ENCODE data around the gene FOXQ1.

The FOXQ1 gene

DNA sequence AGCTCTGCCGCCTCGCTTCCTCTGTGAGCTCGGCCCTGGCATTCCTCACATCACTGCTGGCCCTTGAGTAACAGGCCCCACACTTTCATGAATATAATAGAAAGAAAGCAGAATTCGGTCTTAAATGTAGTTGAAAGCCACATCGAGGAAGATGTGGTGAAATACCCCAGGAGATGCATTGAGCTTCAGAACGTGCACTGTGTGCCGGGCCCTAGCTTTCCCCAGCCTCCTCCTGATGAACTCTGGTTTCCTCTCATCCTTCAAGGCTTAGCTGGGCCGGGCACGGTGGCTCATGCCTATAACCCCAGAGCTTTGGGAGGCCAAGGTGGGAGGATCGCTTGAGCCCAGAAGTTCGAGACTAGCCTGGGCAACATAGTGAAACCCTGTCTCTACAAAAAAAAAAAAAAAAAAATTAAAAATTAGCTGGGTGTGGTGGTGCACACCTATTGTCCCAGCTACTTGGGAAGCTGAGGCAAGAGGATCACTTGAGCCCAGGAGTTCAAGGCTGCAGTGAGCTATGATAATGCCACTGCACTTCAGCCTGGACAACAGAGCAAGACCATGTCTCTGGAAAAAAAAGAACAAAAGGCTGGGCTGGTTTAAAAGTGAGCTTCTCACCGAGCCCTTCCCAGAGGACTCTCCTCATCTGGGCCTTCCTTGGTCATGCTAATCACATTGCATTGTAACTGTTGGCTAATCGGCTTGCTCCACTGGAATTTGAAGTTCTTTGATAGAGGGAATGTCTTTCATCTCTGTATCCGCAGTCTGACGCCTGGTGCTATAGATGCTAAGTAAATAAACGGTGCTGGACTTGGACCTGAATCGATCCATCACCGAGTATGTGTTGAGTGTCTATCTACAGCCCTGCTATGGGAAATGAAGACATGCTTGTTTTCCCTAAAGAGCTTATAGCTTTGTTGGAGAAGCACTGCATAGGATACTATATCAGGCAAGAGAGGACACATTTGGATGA lies 43.8 kb upstream of the FOXQ1 start:
- TF ChIP-seq, protein P1, sequence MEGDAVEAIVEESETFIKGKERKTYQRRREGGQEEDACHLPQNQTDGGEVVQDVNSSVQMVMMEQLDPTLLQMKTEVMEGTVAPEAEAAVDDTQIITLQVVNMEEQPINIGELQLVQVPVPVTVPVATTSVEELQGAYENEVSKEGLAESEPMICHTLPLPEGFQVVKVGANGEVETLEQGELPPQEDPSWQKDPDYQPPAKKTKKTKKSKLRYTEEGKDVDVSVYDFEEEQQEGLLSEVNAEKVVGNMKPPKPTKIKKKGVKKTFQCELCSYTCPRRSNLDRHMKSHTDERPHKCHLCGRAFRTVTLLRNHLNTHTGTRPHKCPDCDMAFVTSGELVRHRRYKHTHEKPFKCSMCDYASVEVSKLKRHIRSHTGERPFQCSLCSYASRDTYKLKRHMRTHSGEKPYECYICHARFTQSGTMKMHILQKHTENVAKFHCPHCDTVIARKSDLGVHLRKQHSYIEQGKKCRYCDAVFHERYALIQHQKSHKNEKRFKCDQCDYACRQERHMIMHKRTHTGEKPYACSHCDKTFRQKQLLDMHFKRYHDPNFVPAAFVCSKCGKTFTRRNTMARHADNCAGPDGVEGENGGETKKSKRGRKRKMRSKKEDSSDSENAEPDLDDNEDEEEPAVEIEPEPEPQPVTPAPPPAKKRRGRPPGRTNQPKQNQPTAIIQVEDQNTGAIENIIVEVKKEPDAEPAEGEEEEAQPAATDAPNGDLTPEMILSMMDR (IDR thresholded peaks at IDR 0.05): no peak

DNA sequence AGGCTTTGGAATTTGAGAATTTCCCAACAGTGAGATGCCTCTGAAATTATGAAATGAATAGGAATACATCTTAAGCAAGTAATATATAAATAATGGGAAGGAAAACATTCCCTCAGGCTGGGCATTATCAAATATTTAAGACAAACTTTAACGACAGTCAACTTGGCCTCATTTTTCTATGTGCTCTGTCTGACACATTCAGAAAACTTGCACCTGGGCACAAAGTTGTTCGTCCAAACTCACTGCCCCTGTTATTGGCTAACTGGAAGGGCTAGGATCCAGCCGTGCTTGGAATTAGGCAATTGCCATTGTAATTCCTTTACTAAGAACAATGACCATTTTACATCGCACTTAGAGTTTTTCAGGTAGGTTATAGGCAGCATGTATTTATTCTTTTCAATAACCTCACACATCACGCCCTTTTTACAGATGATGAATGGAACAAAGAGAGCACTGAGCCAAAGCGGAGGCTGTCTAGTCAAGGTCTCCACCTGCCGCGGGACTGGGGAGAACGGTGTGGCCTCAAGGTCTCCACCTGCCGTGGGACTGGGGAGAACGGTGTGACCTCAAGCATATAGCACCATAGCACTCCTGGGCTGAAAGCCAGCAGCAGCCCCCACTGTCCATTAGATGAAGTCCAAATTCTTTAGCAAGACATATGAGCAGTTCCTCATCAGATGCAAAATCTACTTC lies 40.7 kb upstream of the FOXQ1 start:
- TF ChIP-seq, protein P1 (IDR thresholded peaks at IDR 0.05): no peak

DNA sequence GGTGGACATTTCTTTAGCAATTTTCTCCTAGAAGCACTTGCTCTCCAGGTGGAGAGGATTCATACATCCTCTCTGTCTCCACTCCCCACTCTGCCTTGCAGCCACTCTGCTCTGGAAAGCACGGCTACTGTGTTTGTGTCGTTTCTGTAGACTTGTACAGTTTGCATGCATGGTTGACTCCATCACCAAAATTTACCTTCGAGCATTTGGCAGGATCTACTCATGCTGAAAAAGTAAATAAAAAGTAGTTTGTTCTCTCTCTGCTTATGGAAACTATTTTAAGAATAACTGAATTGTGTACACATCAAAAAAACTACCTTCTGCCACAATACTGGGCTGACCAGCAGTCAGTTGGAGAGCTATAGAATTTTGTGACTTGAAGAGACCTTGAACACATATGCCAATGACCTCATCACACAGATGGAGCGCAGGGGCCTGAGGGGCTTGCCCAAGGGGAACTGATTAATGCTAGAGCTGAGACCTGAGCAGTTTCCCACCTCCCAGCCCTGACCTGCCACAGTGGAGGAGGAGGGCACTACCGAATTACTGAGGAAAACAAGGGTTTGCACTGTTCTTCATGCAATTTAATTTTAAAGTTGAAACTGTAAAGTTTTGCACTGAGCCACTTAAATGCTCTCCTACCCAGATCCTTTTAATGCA lies 33.7 kb upstream of the FOXQ1 start:
- TF ChIP-seq, protein P1 (IDR thresholded peaks at IDR 0.05): no peak

DNA sequence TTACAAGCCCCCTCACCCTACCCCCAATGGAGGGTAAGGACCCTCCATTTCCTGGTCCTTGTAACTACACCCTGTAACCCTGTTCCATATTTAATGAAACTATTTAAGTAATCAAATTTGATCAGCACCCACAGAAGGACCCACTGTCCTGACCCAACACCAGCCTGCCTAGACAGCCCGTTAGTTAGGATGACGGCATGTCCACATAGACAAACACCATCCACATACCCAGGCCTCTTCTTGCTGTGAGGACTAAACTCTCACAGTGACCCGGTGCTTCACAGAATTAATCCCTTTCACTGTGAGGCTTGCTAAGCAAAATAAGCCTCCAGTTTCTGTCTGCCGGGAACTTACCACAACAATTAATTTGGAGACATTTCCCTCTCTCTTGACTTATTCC lies 32.8 kb upstream of the FOXQ1 start:
- TF ChIP-seq, protein P1 (IDR thresholded peaks at IDR 0.05): no peak

DNA sequence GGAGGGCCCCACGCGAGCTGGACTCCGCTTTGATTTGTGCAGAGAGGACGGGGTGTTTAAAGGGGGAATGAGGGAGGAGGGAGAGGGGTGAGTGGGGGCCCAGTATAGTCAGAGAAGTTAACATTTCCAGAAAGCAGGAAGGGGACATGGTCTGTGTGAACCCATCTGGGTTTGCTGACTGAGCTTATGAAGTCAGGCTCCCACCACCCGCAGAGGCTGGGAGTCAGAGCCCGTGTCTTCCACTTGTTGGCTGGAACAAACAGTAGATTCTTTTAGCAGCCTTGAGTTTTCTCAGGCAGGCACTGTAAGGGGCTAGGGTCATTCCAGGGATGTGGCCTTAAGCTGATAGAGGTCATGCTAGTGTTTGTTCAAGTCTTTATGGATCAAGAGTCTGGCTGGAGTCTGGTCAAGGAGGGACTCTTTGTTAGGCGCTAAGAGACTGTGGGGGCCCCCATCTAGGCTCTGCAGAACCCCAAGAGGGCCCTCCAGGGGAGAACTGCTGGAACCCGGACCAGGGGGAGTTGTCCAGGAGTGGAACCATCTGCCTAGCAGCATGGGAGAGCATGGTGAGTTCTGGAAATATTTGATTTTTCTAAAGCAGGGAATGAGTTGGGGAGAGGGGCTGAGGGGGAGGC lies 31.1 kb upstream of the FOXQ1 start:
- TF ChIP-seq, protein P1 (IDR thresholded peaks at IDR 0.05): no peak

DNA sequence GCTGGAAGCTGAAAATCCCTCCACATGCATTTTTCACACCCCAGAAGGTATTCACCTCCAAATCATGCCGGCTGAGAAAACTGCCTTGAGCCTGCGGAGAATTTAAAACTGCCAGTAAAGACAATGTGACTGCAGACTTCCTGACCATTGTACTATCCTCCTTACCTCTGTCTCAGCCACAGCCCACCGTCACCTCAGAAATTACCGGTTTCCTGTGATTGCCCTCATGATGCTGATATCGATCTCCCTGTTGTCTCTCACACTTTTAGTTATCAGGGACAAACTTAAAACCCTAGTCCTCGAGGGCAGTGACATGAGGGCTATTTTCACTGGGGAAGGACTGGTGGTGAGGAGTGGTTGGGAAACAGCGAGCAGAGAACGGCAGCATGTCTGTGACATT lies 30.2 kb upstream of the FOXQ1 start:
- TF ChIP-seq, protein P1 (IDR thresholded peaks at IDR 0.05): no peak

DNA sequence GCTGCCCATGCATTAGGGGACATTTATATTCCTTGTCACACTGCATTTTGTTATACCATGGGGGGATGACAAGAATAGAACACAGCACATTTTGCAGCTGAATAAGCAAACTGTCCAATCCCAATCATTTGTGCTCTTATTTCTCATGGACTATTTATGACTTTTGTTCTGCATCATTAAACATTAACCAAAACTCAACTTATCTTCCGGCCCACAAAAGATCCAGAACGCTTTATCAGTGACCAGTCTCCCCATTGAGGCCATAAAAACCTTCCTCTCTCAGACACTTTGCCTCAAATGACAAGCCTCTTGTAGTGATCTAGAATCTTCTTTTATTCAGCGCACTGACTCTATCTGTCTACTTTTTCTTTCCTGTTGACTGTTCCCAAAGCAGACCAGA lies 28.4 kb upstream of the FOXQ1 start:
- TF ChIP-seq, protein P1 (IDR thresholded peaks at IDR 0.05): no peak
